SK-N-SH (cell line): ENCODE data around the gene SRGAP3.

Experiments
- CTCF ChIP-seq: fragments of 200-600 bp; sonication (generic); IDR thresholded peaks from 2 replicates; pipeline ENCODE4 v1.6.1; 2017; ENCODE audit warnings: antibody characterized with exemption, mild to moderate bottlenecking, moderate library complexity
- ELF1 ChIP-seq: IDR thresholded peaks from 2 replicates; pipeline ENCODE4 v1.4.0; 2012
- MEF2A ChIP-seq: IDR thresholded peaks from 2 replicates; pipeline ENCODE4 v1.4.0; 2012; ENCODE audit warnings: low read depth, borderline replicate concordance
- RXRA ChIP-seq: IDR thresholded peaks from 2 replicates; pipeline ENCODE4 v1.4.0; 2012; ENCODE audit warnings: low read depth, mild to moderate bottlenecking, borderline replicate concordance
- ZBTB33 ChIP-seq: IDR thresholded peaks from 2 replicates; pipeline ENCODE4 v1.4.0; 2012; ENCODE audit warnings: low read depth, borderline replicate concordance

- TF ChIP-seq CTCF: no peak
- no peak for TF ChIP-seq ZBTB33
- no peak for TF ChIP-seq ELF1
- no peak for TF ChIP-seq RXRA
- TF ChIP-seq MEF2A: no peak
Observed at GRCh38 chr3:9208605-9209152, 40.8 kb downstream of the SRGAP3 start.
